SU-DHL-6 (cell line): ENCODE results near the gene PRIMPOL.

ENCODE experiments used
- CTCF ChIP-seq: fragments of 200-600 bp; sonication (generic); IDR thresholded peaks from one replicate; pipeline ENCODE4 v1.5.1; 2017; ENCODE audit warnings: antibody characterized with exemption, mild to moderate bottlenecking, low read length, moderate library complexity; ENCODE audit not compliant: insufficient read depth, poor library complexity, severe bottlenecking
- EZH2phosphoT487 ChIP-seq: fragments of 200-600 bp; sonication (generic), shearing (Covaris generic); conservative IDR thresholded peaks from 2 replicates; pipeline ENCODE4 v1.6.1; 2018; ENCODE audit warnings: mild to moderate bottlenecking, antibody characterized with exemption, low read length, moderate library complexity, mixed read lengths

GRCh38 chr4:184648054-184648312 is 1.6 kb upstream of the PRIMPOL start:
- TF ChIP-seq CTCF (no peak), EZH2phosphoT487 (no peak)
